GM18507 (cell line): Measurements from ENCODE around the gene PRIMA1.
A peak's percentile ranks its signal among the peaks of the same experiment; 100 is the strongest.

ENCODE experiments used
- DNase-seq: peaks from one replicate; pipeline ENCODE4 v3.0.0; 2011; ENCODE audit warnings: low read depth; ENCODE audit not compliant: insufficient read length; ENCODE audit errors: extremely low spot score
- FAIRE-seq: peaks from 2 replicates; lab custom pipeline; 2011; peaks lifted over from hg19 to GRCh38; lab: Jason Lieb, UNC

Gene PRIMA1

GRCh38 chr14:93700928-93701327, 87.4 kb downstream of the PRIMA1 start:
- no peak for DNase-seq
- no peak for FAIRE-seq

DNA sequence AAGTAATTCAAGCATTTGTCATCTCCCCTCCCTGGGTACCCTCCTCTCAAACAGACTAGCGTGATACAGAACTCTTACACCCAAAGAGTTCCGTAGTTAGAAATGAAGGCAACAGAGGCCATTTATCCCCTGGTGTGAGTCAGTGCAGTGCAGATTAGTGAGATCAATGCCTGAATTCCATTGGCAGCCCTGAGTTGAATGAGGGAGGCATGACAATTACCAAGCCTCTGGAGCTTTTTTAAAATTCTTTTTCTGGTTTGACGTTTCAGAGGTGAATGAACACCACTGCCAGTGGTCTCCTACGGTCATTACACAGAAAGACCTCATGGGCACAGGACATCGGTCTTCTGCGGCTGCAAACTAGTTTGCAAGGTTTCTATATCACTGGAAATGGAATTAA, 94.4 kb downstream of the PRIMA1 start:
- FAIRE-seq (no peak), DNase-seq (no peak)

DNA sequence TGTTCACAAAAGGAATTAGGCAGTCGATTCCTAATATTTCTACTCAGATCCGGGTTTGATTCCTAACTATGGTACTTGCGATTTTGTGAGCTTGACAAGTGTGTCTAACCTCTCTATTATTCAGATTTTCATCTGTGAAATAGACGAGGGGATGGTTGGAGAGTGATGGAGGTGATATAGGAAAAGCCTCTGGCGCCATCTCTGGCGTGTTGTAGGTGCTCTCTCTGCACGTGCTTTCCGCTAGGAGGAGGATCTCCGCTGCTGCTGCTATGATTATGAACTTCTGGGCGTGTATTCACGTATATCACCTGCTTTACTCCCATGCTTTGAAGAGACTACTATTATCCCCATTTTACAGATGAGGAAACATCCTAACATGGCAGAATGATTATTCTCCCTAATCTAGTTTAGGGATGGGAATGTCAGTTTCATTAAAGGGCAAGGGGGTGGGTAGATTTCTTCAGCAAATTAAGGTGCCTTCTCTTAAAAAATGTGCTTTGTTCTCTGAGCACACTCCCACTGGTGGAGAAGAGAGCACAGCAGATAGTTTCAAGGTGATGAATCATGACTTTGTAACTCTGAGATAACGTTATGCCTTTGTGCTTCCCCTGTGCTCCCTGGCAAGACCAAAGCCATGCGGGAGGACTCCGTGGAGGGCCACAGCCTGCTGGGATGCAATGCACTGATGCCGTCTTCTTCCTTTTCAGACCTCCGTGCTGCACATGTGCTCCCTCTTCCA, 97.1 kb downstream of the PRIMA1 start:
- DNase-seq: no peak
- FAIRE-seq: no peak

DNA sequence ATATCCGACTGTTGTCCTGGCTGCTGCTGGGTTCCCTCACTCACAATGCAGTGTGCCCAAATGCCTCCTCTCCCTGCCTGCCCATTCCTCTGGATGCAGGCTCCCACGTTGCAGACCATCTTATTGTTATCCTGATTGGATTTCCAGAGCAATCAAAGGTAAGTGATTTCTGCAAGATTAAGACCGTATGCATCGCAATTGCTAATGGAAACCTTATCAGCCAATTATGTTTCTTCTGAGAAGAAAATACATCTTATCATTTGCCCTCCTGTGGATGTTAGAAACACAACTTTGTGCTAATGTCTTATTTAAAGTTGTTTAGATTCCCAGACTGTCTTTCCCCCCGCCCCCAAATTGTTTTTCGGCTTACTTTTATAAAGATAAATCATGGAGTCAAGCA, 98.1 kb downstream of the PRIMA1 start:
- DNase-seq (no peak), FAIRE-seq (no peak)

- FAIRE-seq: no peak
These were observed 99.5 kb downstream of the PRIMA1 start for GRCh38 chr14:93688820-93689219.

DNA sequence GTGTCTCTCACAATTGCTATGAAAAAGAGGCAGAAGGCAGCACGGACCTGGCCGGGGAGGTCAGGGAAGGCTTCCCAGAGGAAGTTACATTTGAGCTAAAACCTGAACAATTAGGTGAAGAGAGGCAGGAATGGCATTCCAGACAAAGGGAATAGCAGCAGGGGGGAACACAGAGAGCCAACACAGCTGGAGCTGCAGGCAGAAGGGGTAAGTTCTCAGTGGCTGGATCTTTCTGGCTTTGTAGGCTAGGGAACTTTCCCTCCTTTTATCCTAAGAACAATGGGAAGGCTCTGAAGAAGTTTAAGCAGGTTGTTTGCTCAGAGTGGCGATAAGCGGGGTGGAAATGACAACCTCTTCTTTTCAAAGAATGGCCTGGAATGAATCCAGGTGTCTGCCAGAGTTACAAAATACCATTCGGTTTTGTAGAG, 100.0 kb downstream of the PRIMA1 start:
- FAIRE-seq: no peak
- DNase-seq: no peak

More at GRCh38 chr14:93688820-93689219, 99.5 kb downstream of the PRIMA1 start:
- DNase-seq: no peak

- DNase-seq (no peak), FAIRE-seq (no peak)
These were observed 102.0 kb downstream of the PRIMA1 start for GRCh38 chr14:93686268-93686667.

GRCh38 chr14:93685121-93685895, 103.0 kb downstream of the PRIMA1 start:
- DNase-seq (no peak), FAIRE-seq (no peak)

DNA sequence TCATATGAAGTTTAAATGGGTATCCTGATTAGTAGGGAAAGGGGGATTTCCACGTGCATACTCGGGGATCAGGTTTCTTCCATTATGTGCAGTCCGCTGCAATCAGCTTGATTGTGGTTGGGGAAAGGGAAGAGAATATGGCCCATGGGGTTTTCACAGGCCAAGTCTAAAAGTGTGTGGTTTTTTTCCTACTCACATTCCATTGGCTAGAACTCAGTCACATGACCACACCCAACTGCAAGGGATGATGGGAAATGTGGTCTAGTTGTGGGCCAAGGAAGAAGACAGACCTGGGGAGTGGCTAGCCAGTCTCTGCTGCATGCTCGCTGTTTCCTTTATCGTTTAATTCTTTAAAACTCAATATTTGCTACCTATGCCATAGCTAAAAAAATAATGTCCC, 105.1 kb downstream of the PRIMA1 start:
- FAIRE-seq (peak; percentile 24), DNase-seq (no peak)

GRCh38 chr14:93682459-93682858, 105.8 kb downstream of the PRIMA1 start:
- DNase-seq: no peak
- FAIRE-seq: no peak

- FAIRE-seq (no peak), DNase-seq (no peak)
These were observed 111.8 kb downstream of the PRIMA1 start for GRCh38 chr14:93676416-93676958.

DNA sequence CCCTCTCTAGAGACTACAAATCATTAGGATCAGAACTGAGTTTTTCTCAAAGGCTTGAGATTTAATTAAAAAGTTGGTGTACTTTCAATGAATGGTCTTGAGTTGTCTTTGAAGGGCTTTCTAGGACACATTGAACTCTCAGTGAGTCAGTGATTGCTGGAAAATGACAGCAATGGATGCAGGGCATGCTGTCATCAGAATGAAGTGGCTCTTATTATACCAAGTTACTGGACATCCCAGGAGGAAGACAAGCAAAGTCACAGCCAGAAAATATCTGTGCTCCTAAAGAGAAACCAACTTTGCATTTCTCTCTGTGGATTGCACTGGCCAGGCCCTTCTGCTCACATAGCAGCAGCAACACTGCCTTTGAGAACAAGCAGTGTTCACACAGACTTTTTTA, 112.6 kb downstream of the PRIMA1 start:
- DNase-seq (no peak), FAIRE-seq (no peak)

- no peak for DNase-seq
- no peak for FAIRE-seq
These were observed 113.9 kb downstream of the PRIMA1 start for GRCh38 chr14:93674343-93674742.

- DNase-seq: no peak
- FAIRE-seq: no peak
These were observed 118.7 kb downstream of the PRIMA1 start for GRCh38 chr14:93669632-93670031.
